IMR-90 (cell line): ENCODE measurements around the gene SDCCAG8.

Experiments
- BHLHE40 ChIP-seq: fragments of 150-350 bp; IDR thresholded peaks from 2 replicates; pipeline ENCODE4 v1.6.1; 2016; ENCODE audit warnings: mild to moderate bottlenecking, low read depth, low read length
- CEBPB ChIP-seq: IDR thresholded peaks from 2 replicates; pipeline ENCODE4 v1.6.1; 2012; ENCODE audit warnings: low read depth, low read length, improper control_type of control experiment
- CHD1 ChIP-seq: IDR thresholded peaks from 2 replicates; pipeline ENCODE4 v1.6.1; 2012; ENCODE audit warnings: low read depth, low read length, improper control_type of control experiment
- CTCF ChIP-seq: conservative IDR thresholded peaks from 2 replicates; pipeline ENCODE4 v1.5.1; 2012; ENCODE audit warnings: mild to moderate bottlenecking, low read depth, low read length, improper control_type of control experiment
- POLR2A ChIP-seq: IDR thresholded peaks from 2 replicates; pipeline ENCODE4 v1.6.1; 2012; ENCODE audit warnings: mild to moderate bottlenecking, low read depth, low read length
- RAD21 ChIP-seq: IDR thresholded peaks from 2 replicates; pipeline ENCODE4 v1.6.1; 2012; ENCODE audit warnings: low read length, improper control_type of control experiment
- RCOR1 ChIP-seq: IDR thresholded peaks from 2 replicates; pipeline ENCODE4 v1.6.1; 2012; ENCODE audit warnings: mild to moderate bottlenecking, low read length, improper control_type of control experiment; ENCODE audit not compliant: insufficient replicate concordance
- SMC3 ChIP-seq: fragments of 150-350 bp; IDR thresholded peaks from 2 replicates; pipeline ENCODE4 v1.6.1; 2016; ENCODE audit warnings: low read depth, mild to moderate bottlenecking, antibody characterized with exemption, low read length, moderate library complexity
- USF2 ChIP-seq: fragments of 150-350 bp; IDR thresholded peaks from 2 replicates; pipeline ENCODE4 v1.6.1; 2017; ENCODE audit warnings: mild to moderate bottlenecking, antibody characterized with exemption, low read length, low read depth

GRCh38 chr1:243546457-243546856 lies 290.6 kb downstream of the SDCCAG8 start:
- TF ChIP-seq CTCF: no peak
- no peak for TF ChIP-seq POLR2A
- no peak for TF ChIP-seq RAD21
- TF ChIP-seq CHD1: no peak
- TF ChIP-seq USF2: no peak
- no peak for TF ChIP-seq CEBPB
- TF ChIP-seq SMC3: no peak
- TF ChIP-seq RCOR1: no peak
- no peak for TF ChIP-seq BHLHE40
